Hepatocyte (in vitro differentiated cells): ENCODE data around the gene WDR62.

Experiments
- EZH2 ChIP-seq: fragments of 200-600 bp; sonication (generic); IDR thresholded peaks from 2 replicates; pipeline ENCODE4 v1.6.1; 2016; ENCODE audit warnings: antibody characterized with exemption, mild to moderate bottlenecking, borderline replicate concordance
- TF ChIP-seq, protein P1 (sequence below): fragments of 200-600 bp; sonication (generic); IDR thresholded peaks from 2 replicates; pipeline ENCODE4 v1.5.1; 2016; ENCODE audit warnings: antibody characterized with exemption, mild to moderate bottlenecking; ENCODE audit not compliant: poor library complexity

DNA sequence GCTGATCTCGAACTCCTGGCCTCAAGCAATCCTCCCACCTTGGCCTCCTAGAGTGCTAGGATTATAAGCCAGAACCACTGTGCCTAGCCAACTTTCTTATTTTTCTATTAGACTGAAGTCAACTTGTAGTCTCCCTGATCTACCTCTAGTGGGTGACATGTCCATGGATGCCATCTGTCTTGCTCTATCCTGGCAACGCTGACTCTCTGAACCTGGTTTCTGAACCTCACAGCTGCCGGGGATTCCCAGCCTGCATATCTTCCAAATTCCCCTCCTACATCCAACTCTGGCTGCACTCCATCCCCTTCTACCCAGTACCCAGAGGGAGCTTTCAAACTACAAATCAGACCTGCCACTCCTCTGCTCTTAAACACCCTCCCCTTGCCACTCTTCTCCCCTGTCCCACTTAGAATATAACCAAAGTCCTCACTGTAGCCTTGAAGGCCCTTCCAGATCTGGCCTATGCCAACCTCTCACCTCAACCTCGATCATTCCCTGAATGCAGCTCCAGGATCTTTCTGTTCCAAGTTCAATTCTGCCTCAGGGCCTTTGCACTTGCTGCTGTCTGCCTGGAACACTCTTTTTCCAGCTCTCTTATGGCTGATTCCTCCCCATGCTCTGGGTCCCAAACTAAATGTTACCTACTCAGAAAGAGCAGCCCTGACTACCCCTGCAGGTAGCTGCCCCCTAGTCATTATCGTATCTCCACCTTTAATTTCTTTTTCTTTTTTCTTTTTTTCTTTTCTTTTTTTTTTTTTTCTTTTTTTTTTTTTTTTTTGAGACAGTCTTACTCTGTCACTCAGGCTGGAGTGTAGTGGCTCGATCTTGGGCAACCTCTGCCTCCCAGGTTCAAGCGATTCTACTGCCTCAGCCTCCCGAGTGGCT is 24.2 kb upstream of the WDR62 start:
- TF ChIP-seq EZH2 = no peak
- TF ChIP-seq, protein P1, sequence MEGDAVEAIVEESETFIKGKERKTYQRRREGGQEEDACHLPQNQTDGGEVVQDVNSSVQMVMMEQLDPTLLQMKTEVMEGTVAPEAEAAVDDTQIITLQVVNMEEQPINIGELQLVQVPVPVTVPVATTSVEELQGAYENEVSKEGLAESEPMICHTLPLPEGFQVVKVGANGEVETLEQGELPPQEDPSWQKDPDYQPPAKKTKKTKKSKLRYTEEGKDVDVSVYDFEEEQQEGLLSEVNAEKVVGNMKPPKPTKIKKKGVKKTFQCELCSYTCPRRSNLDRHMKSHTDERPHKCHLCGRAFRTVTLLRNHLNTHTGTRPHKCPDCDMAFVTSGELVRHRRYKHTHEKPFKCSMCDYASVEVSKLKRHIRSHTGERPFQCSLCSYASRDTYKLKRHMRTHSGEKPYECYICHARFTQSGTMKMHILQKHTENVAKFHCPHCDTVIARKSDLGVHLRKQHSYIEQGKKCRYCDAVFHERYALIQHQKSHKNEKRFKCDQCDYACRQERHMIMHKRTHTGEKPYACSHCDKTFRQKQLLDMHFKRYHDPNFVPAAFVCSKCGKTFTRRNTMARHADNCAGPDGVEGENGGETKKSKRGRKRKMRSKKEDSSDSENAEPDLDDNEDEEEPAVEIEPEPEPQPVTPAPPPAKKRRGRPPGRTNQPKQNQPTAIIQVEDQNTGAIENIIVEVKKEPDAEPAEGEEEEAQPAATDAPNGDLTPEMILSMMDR = no peak
